Activated T-cell treated with anti-CD3 and anti-CD28 coated beads, Interleukin-2, amount 50 U/mL, for 1 hour (primary cell): ENCODE results near the gene SCAF8.

ENCODE experiments used
- DNase-seq: peaks from one replicate; pipeline ENCODE4 v3.0.0-alpha.2; 2020

SCAF8 gene

GRCh38 chr6:154841109-154841508, 107.9 kb downstream of the SCAF8 start:
- no peak for DNase-seq

- DNase-seq: no peak
Measured at GRCh38 chr6:154842833-154843232, 109.6 kb downstream of the SCAF8 start.

GRCh38 chr6:154847318-154847717, 114.1 kb downstream of the SCAF8 start:
- no peak for DNase-seq

- no peak for DNase-seq
Measured at GRCh38 chr6:154848580-154848979, 115.4 kb downstream of the SCAF8 start.

- no peak for DNase-seq
Measured at GRCh38 chr6:154849475-154849874, 116.3 kb downstream of the SCAF8 start.

GRCh38 chr6:154852687-154853086, 119.5 kb downstream of the SCAF8 start:
- DNase-seq: no peak

GRCh38 chr6:154857529-154857928, 124.3 kb downstream of the SCAF8 start:
- no peak for DNase-seq

- DNase-seq: no peak
Measured at GRCh38 chr6:154861825-154862224, 128.6 kb downstream of the SCAF8 start.

GRCh38 chr6:154862536-154862935, 129.3 kb downstream of the SCAF8 start:
- DNase-seq: no peak

GRCh38 chr6:154864066-154864430, 130.8 kb downstream of the SCAF8 start:
- no peak for DNase-seq

GRCh38 chr6:154865291-154865690, 132.1 kb downstream of the SCAF8 start:
- no peak for DNase-seq

- DNase-seq: no peak
Measured at GRCh38 chr6:154868143-154868594, 135.0 kb downstream of the SCAF8 start.

GRCh38 chr6:154872542-154873114, 139.4 kb downstream of the SCAF8 start:
- DNase-seq: no peak

- DNase-seq: no peak
Measured at GRCh38 chr6:154873546-154873945, 140.3 kb downstream of the SCAF8 start.

- no peak for DNase-seq
Measured at GRCh38 chr6:154874773-154875592, 141.8 kb downstream of the SCAF8 start.

- DNase-seq: no peak
Measured at GRCh38 chr6:154876486-154877280, 143.5 kb downstream of the SCAF8 start.

GRCh38 chr6:154878871-154879491, 145.8 kb downstream of the SCAF8 start:
- DNase-seq: no peak

GRCh38 chr6:154882107-154882506, 148.9 kb downstream of the SCAF8 start:
- no peak for DNase-seq
